Neural progenitor cell (in vitro differentiated cells): ENCODE data around the gene CXXC4. TPM values are rescaled to one million over a fixed set of nuclear protein-coding genes. Genes with fewer than 3 reads are reported as not detected.

Experiments used
- DNase-seq: peaks from one replicate; pipeline ENCODE4 v3.0.0-alpha.2; 2016; ENCODE audit warnings: low spot score
- H2AFZ ChIP-seq: fragments of 200-600 bp; sonication (generic); replicated peaks from 2 replicates; pipeline ENCODE4 v1.6.1; 2016; ENCODE audit warnings: antibody characterized with exemption
- H3F3A ChIP-seq: fragments of 200-600 bp; sonication (generic); 2 replicates; pipeline ENCODE4 v1.6.1; 2016; ENCODE audit warnings: antibody characterized with exemption, low read depth
- H3K27ac ChIP-seq: fragments of 200-600 bp; sonication (generic); 2 replicates; pipeline ENCODE4 v1.5.1; 2016; ENCODE audit warnings: mild to moderate bottlenecking
- H3K27me3 ChIP-seq: fragments of 200-600 bp; sonication (generic); 2 replicates; pipeline ENCODE4 v1.6.1; 2016; ENCODE audit warnings: mild to moderate bottlenecking, moderate library complexity
- H3K36me3 ChIP-seq: fragments of 200-600 bp; sonication (generic); 2 replicates; pipeline ENCODE4 v1.5.1; 2016
- H3K4me1 ChIP-seq: fragments of 200-600 bp; sonication (generic); 2 replicates; pipeline ENCODE4 v1.6.1; 2016; ENCODE audit warnings: mixed run types
- H3K4me2 ChIP-seq: fragments of 200-600 bp; sonication (generic); 2 replicates; pipeline ENCODE4 v1.6.1; 2016
- H3K4me3 ChIP-seq: fragments of 200-600 bp; sonication (generic); 2 replicates; pipeline ENCODE4 v1.5.1; 2016
- H3K79me2 ChIP-seq: fragments of 200-600 bp; sonication (generic); 2 replicates; pipeline ENCODE4 v1.6.1; 2016; ENCODE audit warnings: low read depth
- H3K9ac ChIP-seq: fragments of 200-600 bp; sonication (generic); 2 replicates; pipeline ENCODE4 v1.6.1; 2016
- H3K9me3 ChIP-seq: fragments of 200-600 bp; sonication (generic); 2 replicates; pipeline ENCODE4 v1.5.1; 2016; ENCODE audit warnings: low read depth
- H4K20me1 ChIP-seq: fragments of 200-600 bp; sonication (generic); 2 replicates; pipeline ENCODE4 v1.6.1; 2016; ENCODE audit warnings: low read depth
- H3K27ac Mint-ChIP-seq: 3 replicates; pipeline ENCODE4 v1.8.0; 2021; ENCODE audit warnings: mixed read lengths
- H3K27me3 Mint-ChIP-seq: 2 replicates; pipeline ENCODE4 v1.8.0; 2022; ENCODE audit warnings: low read depth, mild to moderate bottlenecking, inconsistent platforms, moderate library complexity, mixed read lengths; ENCODE audit not compliant: insufficient read depth
- H3K36me3 Mint-ChIP-seq: 3 replicates; pipeline ENCODE4 v1.8.0; 2021; ENCODE audit warnings: mixed read lengths
- H3K4me1 Mint-ChIP-seq: 3 replicates; pipeline ENCODE4 v1.8.0; 2021; ENCODE audit warnings: mixed read lengths
- H3K4me3 Mint-ChIP-seq: 3 replicates; pipeline ENCODE4 v1.8.0; 2021; ENCODE audit warnings: mild to moderate bottlenecking, moderate library complexity, mixed read lengths
- H3K9me3 Mint-ChIP-seq: 3 replicates; pipeline ENCODE4 v1.8.0; 2020; ENCODE audit warnings: mixed read lengths
- CTCF ChIP-seq: fragments of 200-600 bp; sonication (generic); IDR thresholded peaks from 2 replicates; pipeline ENCODE4 v1.5.1; 2017; ENCODE audit warnings: antibody characterized with exemption, mild to moderate bottlenecking
- EZH2 ChIP-seq: fragments of 200-600 bp; sonication (generic); IDR thresholded peaks from 2 replicates; pipeline ENCODE4 v1.6.1; 2017; ENCODE audit warnings: antibody characterized with exemption, mild to moderate bottlenecking, moderate library complexity
- EZH2phosphoT487 ChIP-seq: fragments of 200-600 bp; sonication (generic); IDR thresholded peaks from 2 replicates; pipeline ENCODE4 v1.6.1; 2017; ENCODE audit warnings: antibody characterized with exemption
- total RNA-seq: library from RNA; depleted of rRNA; stranded (reverse); fragments of >200 nt; gene quantifications from 2 replicates; pipeline ENCODE4 v1.2.3, GENCODE V29; 2015; ENCODE audit warnings: low replicate concordance

Gene CXXC4
- total RNA-seq, 1 donor from 2014 or later = 40.2 TPM

DNA sequence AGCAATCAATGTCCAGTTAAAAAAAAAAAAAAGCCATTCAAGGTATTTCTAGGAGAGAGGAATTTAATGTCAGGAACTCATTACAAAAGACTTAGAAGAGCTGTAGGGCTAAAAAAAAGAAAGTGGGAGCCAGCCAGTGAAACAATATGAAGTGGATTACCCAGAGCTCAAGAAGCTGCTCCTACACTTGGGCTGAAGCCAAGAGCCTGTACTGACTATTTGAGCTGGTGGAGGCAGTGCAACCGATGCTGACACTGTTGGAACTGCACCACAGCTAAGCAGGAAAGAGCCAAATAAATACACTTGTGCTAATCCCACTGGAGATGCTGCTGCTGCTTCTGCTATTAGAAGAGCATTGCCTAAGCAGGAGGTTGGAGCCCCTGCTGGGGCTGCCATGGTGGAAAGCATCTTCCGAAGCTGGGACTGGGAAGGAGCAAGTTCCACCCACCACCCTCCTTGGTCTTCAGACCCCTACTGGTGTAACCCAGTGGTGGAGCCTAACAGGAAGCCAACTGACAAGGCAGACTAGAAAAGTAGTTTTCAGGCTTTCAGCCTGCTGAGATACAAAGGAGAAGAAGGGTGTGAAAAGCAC lies 65.4 kb downstream of the CXXC4 start:
- TF ChIP-seq EZH2phosphoT487 (no peak), CTCF (no peak), EZH2 (no peak)
- H3K27me3 Mint-ChIP-seq = no peaks in the 10 kb centered on the region
- Histone ChIP-seq H3K4me3 (no peak overlapping the region), H3K27me3 (no peaks in the 10 kb centered on the region), H3K36me3 (no peaks in the 10 kb centered on the region), H3K4me1 (peaks cover 24% of the 10 kb centered on the region), H2AFZ (no peak overlapping the region), H4K20me1 (no peaks in the 10 kb centered on the region), H3K27ac (no peak overlapping the region), H3F3A (no peaks in the 10 kb centered on the region), H3K79me2 (no peaks in the 10 kb centered on the region), H3K4me2 (no peak overlapping the region), H3K9ac (no peak overlapping the region), H3K9me3 (no peaks in the 10 kb centered on the region)
- peaks cover 37% of the 10 kb centered on the region for H3K4me1 Mint-ChIP-seq
- peaks cover 2% of the 10 kb centered on the region for H3K36me3 Mint-ChIP-seq
- no peak overlapping the region for H3K27ac Mint-ChIP-seq
- no peak for DNase-seq
- H3K9me3 Mint-ChIP-seq = peaks cover 22% of the 10 kb centered on the region
- H3K4me3 Mint-ChIP-seq = no peak overlapping the region

GRCh38 chr4:104425948-104426347 lies 68.7 kb downstream of the CXXC4 start:
- Histone ChIP-seq H3K27me3 (no peaks in the 10 kb centered on the region), H3K4me3 (no peak overlapping the region), H3K4me1 (peaks cover 50% of the 10 kb centered on the region), H4K20me1 (no peaks in the 10 kb centered on the region), H3K27ac (no peak overlapping the region), H3K9ac (no peak overlapping the region), H3K79me2 (no peaks in the 10 kb centered on the region), H3F3A (peaks cover 6% of the 10 kb centered on the region), H2AFZ (peak overlapping the region; percentile 8), H3K36me3 (no peaks in the 10 kb centered on the region), H3K9me3 (no peaks in the 10 kb centered on the region), H3K4me2 (no peak overlapping the region)
- Mint-ChIP-seq H3K36me3 (peaks cover 2% of the 10 kb centered on the region), H3K27me3 (no peaks in the 10 kb centered on the region), H3K9me3 (peaks cover 19% of the 10 kb centered on the region), H3K27ac (peak overlapping the region; percentile 98), H3K4me3 (no peak overlapping the region), H3K4me1 (peaks cover 58% of the 10 kb centered on the region)
- DNase-seq = peak; percentile 13
- TF ChIP-seq CTCF (no peak), EZH2 (no peak), EZH2phosphoT487 (no peak)

DNA sequence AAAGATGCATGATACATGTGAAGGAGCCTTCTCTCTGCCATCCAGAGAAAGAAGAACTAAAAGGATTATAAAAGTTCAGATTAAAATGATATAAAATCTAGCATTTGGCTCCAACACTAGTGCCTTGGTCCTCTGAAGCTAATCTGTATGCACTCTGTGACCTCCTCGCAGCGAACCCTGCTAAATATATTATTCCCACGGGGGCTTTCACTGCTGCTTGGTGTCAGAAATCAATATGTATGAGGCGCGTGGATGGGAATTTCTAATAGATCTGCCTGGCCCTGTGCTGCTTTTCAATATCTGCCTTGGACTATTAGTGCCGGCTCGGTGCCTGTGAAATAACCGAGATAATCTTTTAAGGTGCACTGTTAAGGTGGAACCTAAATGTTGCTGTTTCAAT lies 69.7 kb downstream of the CXXC4 start:
- H3K27ac Mint-ChIP-seq = peak overlapping the region; percentile 92
- Histone ChIP-seq H3K36me3 (no peaks in the 10 kb centered on the region), H3K4me1 (peaks cover 60% of the 10 kb centered on the region), H3K27me3 (no peaks in the 10 kb centered on the region), H3K4me2 (peak overlapping the region; percentile 72), H3K27ac (no peak overlapping the region), H3K4me3 (peak overlapping the region; percentile 29), H4K20me1 (no peaks in the 10 kb centered on the region), H3K9me3 (no peaks in the 10 kb centered on the region), H3F3A (peaks cover 15% of the 10 kb centered on the region), H2AFZ (peak overlapping the region; percentile 66), H3K9ac (no peak overlapping the region), H3K79me2 (no peaks in the 10 kb centered on the region)
- peaks cover 2% of the 10 kb centered on the region for H3K36me3 Mint-ChIP-seq
- TF ChIP-seq EZH2 = no peak
- H3K4me1 Mint-ChIP-seq = peaks cover 68% of the 10 kb centered on the region
- no peak for DNase-seq
- peaks cover 18% of the 10 kb centered on the region for H3K9me3 Mint-ChIP-seq
- H3K4me3 Mint-ChIP-seq = peak overlapping the region; percentile 82
- H3K27me3 Mint-ChIP-seq = no peaks in the 10 kb centered on the region

- H3K4me2 ChIP-seq = peak overlapping the region; percentile 72
- no peak overlapping the region for H3K27ac ChIP-seq
- peaks cover 73% of the 10 kb centered on the region for H3K4me1 Mint-ChIP-seq
- peak overlapping the region; percentile 29 for H3K4me3 ChIP-seq
- H2AFZ ChIP-seq = peak overlapping the region; percentile 66
- peaks cover 16% of the 10 kb centered on the region for H3F3A ChIP-seq
- H3K79me2 ChIP-seq = no peaks in the 10 kb centered on the region
- H3K27me3 ChIP-seq = no peaks in the 10 kb centered on the region
- H3K4me3 Mint-ChIP-seq = peak overlapping the region; percentile 82
- peak overlapping the region; percentile 92 for H3K27ac Mint-ChIP-seq
- no peaks in the 10 kb centered on the region for H3K36me3 ChIP-seq
- no peaks in the 10 kb centered on the region for H4K20me1 ChIP-seq
- H3K9ac ChIP-seq = no peak overlapping the region
- peak; percentile 16 for DNase-seq
- H3K27me3 Mint-ChIP-seq = no peaks in the 10 kb centered on the region
- H3K9me3 Mint-ChIP-seq = peaks cover 18% of the 10 kb centered on the region
- H3K4me1 ChIP-seq = peaks cover 64% of the 10 kb centered on the region
- H3K36me3 Mint-ChIP-seq = peaks cover 2% of the 10 kb centered on the region
- no peaks in the 10 kb centered on the region for H3K9me3 ChIP-seq
- TF ChIP-seq EZH2phosphoT487 (no peak), CTCF (no peak), EZH2 (no peak)
Measured at GRCh38 chr4:104424475-104424941, 70.2 kb downstream of the CXXC4 start.
